Subcutaneous adipose tissue (tissue), 4 donors: Measurements from ENCODE around the gene INIP. TPM values are rescaled to one million over a fixed set of nuclear protein-coding genes. Genes with fewer than 3 reads are reported as not detected.

Source experiments
- total RNA-seq, 4 donors: library from RNA; depleted of rRNA; stranded (reverse); fragments of >200 nt; gene quantifications; one replicate each; pipeline ENCODE4 v1.1.0, GENCODE V29; 2016
- TF ChIP-seq, protein P1 (sequence below): fragments of 450-650 bp; IDR thresholded peaks from one replicate; pipeline ENCODE4 v1.5.1; 2016; ENCODE audit warnings: low read depth, mild to moderate bottlenecking, control low read depth, antibody characterized with exemption, moderate library complexity

INIP gene
- total RNA-seq, 4 donors from 2014 or later = 14.5 to 30.6 (median 20.2) TPM

- TF ChIP-seq, protein P1, sequence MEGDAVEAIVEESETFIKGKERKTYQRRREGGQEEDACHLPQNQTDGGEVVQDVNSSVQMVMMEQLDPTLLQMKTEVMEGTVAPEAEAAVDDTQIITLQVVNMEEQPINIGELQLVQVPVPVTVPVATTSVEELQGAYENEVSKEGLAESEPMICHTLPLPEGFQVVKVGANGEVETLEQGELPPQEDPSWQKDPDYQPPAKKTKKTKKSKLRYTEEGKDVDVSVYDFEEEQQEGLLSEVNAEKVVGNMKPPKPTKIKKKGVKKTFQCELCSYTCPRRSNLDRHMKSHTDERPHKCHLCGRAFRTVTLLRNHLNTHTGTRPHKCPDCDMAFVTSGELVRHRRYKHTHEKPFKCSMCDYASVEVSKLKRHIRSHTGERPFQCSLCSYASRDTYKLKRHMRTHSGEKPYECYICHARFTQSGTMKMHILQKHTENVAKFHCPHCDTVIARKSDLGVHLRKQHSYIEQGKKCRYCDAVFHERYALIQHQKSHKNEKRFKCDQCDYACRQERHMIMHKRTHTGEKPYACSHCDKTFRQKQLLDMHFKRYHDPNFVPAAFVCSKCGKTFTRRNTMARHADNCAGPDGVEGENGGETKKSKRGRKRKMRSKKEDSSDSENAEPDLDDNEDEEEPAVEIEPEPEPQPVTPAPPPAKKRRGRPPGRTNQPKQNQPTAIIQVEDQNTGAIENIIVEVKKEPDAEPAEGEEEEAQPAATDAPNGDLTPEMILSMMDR = no peak
These were observed 40.0 kb upstream of the INIP start for GRCh38 chr9:112757940-112758339.

DNA sequence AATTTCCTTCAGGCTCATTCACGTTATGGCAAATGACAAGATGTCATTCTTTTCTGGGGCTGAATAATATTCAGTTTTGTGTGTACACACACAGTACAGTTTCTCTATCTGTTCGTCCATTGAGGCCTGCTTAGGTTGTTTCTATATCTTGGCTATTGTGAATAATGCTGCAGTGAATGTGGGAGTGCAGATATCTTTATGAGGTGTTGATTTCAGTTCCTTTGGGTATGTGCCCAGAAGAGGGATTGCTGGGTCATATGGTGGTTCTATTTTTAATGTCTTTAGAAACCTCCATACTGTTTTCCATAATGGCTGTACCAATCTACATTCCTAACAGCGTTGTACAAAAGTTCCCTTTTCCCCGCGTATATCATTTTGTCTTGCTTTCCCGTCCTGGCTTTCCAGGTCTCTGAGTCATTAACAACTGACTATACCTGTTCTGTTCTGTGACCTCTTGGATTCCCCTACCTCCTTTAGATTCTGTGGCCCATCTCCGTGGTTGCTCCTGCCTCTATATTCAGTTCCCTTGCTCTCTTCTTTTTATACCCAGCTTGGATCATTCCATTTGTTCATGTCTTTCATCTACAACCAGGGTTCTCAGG lies 39.5 kb upstream of the INIP start:
- TF ChIP-seq, protein P1 = no peak

- TF ChIP-seq, protein P1 = no peak
These were observed 37.8 kb upstream of the INIP start for GRCh38 chr9:112755675-112756074.

- TF ChIP-seq, protein P1 = no peak
These were observed 37.1 kb upstream of the INIP start for GRCh38 chr9:112755016-112755427.

- TF ChIP-seq, protein P1 = no peak
These were observed 36.7 kb upstream of the INIP start for GRCh38 chr9:112754578-112754977.

DNA sequence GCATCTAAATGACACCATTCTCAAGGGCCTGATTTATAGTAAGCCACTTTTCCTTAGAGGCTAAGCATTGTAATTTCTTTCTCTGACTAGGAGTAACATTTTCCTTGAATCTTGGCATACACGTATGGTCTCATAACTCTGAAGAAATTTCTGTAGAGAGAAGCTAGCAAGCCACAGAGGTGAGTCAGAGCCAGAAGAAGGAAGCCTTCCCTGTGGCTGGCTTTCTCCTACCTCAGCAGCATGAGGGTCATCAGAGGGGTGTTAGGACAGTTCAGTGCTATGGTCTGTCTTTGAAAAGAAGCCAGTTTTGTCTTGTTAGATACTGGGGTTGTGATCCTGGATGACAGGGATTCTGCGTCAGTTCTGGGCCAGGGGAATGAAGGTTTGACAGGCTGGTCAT lies 35.8 kb upstream of the INIP start:
- TF ChIP-seq, protein P1 = no peak

GRCh38 chr9:112752334-112753125 lies 34.6 kb upstream of the INIP start:
- TF ChIP-seq, protein P1 = no peak
